ENCODE results near the gene MRPL55.

Gene MRPL55

GRCh38 chr1:228148935-228149405 is 39.9 kb upstream of the MRPL55 start:
- in situ Hi-C loops (cut with HindIII; ENCODE audit: low pct_ligation_motif_present, low pct_unique_long_range_greater_than_20kb, low sequenced_read_pairs), result no loop called here
- DNase-seq, result no peak

DNA sequence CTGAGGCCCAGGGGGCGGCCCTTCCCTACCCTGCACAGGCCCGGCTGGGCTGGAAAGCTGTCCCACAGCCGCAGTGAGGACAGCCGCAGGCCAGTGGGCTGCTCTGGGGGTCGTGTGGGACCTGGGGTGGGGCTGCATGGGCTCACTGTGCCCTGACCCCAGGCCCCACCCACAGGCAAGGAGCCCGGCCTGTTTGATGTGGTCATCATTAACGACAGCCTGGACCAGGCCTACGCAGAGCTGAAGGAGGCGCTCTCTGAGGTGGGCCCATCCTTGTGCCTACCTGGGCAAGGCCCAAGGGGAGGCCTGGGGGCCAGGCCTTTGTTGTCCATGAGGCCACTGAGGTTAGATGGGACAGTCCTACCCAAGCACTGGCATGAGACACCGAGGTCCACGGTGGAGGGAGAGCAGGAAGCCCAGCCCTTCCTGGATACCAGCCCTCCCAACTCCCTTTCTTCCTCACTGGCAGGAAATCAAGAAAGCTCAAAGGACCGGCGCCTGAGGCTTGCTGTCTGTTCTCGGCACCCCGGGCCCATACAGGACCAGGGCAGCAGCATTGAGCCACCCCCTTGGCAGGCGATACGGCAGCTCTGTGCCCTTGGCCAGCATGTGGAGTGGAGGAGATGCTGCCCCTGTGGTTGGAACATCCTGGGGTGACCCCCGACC is 39.2 kb upstream of the MRPL55 start:
- in situ Hi-C loops (cut with HindIII; ENCODE audit: low pct_ligation_motif_present, low pct_unique_long_range_greater_than_20kb, low sequenced_read_pairs), result no loop called here
- DNase-seq, result no peak

DNA sequence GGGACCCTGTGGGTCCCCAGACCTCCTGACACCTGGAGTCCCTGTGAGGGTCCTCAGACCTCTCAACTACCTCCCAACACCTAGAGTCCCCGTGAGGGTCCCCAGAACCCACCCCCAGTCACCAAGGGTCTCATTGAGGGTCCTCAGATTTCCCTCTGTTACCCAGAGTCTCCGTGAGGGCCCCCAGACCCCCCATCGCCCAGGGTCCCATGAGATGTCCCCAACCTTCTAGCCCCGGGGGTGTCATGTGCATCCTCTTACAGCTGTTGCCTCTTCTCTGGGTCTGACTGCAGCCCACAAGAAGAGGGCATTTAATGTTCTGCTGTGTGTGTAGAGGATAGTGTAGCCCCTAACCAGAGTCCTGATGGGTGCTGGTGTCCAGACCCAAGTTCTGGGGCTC is 38.7 kb upstream of the MRPL55 start:
- in situ Hi-C loops (cut with HindIII; ENCODE audit: low pct_ligation_motif_present, low pct_unique_long_range_greater_than_20kb, low sequenced_read_pairs), result no loop called here
- no peak for DNase-seq

DNA sequence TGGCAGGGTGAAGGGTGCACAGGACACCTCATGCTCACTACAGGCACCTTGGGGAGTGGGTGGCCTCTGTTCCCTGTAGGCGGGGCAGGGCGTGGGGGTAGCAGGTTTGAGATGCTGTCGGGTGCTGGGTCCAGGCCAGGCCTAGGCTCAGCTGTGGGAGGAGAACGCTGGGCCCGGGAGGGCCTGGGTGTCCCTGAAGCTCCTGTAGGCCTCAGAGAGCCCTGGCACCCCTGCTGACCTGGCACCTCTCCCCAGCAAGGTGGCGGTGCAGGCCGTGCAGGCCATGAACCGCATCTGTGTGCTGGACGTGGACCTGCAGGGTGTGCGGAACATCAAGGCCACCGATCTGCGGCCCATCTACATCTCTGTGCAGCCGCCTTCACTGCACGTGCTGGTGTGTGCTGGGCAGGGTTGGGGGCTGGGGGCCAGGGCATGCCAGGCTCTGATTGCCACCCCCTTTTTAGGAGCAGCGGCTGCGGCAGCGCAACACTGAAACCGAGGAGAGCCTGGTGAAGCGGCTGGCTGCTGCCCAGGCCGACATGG is 38.1 kb upstream of the MRPL55 start:
- in situ Hi-C loops (cut with HindIII; ENCODE audit: low pct_ligation_motif_present, low pct_unique_long_range_greater_than_20kb, low sequenced_read_pairs), result no loop called here
- no peak for DNase-seq

DNA sequence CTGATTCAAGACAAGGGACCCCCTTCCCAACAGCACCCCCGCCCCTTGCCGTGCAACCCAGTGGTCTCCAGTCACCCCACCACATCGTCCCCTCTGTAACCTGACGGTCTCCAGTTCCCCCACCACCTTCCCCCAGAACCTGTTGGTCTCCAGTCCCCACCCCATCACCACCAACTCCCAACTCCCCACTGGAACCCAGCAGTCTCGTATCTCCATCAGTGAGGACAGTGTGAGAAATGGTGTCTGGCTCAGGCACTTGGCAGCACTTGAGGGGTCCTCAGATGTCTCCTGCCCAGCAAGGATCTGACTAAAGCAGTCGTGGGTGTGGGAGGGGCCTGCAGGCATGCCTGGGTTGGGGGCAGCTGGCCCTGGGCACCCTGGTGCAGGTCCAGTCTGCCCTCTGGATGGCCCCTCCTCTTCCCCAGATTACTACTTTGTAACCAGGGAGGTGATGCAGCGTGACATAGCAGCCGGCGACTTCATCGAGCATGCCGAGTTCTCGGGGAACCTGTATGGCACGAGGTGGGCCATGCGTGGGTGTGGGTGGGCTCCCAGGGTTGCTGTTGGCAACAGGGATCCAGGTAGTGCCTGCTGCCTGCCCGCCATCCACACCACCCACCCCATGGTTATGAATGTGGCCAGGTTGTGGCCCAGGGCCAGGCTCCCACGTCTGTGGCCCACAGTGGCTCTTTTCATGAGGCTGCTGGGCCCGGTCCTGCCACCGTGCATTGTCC is 37.5 kb upstream of the MRPL55 start:
- in situ Hi-C loops (cut with HindIII; ENCODE audit: low pct_ligation_motif_present, low pct_unique_long_range_greater_than_20kb, low sequenced_read_pairs), result no loop called here
- DNase-seq, result no peak

DNA sequence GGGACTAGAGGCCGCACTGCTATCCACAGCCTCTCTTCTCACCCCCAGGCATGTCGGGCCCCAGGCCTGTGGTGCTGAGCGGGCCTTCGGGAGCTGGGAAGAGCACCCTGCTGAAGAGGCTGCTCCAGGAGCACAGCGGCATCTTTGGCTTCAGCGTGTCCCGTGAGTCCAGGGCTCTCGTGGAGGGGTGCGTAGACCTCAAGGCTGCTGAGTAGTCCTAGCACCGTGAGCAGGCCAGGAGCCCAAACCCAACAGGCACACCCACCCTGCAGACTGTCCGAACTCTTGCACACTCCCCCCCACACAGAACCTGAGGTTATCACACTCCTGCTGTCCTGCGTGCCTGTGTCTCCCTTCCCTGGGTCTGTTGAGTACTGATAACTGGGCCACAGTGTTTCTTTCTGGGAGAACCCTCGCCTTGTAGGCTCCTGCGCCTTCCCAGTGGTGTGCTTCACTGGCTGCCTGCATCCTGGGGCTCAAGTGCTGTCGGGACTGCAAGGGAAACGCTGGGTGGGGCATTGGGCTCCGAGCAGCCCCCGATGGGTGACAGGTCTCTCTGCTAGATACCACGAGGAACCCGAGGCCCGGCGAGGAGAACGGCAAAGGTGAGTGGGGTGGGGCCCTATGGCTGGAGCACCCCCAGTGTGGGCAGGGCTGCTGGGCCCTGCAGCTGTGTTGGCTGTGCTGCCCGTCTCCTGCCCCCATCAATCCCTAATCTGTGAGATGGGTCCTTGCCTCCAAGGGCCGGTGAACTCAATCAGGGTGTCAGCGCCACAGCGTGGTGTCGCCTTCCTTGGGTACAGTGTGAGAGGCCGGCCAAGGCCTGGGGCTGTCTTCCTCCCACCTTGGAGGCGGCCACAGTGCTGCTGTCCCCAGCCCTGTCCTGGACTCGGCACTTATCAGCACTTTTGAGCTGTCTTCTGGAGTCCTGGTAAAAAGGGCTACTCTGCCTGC is 36.6 kb upstream of the MRPL55 start:
- no peak for DNase-seq
- in situ Hi-C loops (cut with HindIII; ENCODE audit: low pct_ligation_motif_present, low pct_unique_long_range_greater_than_20kb, low sequenced_read_pairs), result no loop called here

DNA sequence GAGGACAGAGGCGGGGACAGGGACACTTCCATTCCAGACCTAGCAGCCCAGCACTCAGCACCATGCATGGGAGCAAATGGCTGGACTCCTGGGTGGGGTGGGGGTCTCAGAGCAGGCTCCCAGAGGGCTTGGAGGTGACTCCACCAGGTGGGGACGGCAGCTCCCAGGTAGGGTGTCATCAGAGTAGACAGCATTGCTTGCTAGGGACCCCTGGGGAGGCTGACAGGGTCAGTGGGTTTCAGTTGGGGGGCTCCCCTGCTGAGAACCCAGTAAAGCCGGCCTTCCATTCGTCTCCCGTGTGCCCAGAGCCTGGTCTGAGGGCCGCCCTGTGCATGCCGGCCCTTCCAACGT is 35.9 kb upstream of the MRPL55 start:
- no peak for DNase-seq
- in situ Hi-C loops (cut with HindIII; ENCODE audit: low pct_ligation_motif_present, low pct_unique_long_range_greater_than_20kb, low sequenced_read_pairs), result no loop called here

DNA sequence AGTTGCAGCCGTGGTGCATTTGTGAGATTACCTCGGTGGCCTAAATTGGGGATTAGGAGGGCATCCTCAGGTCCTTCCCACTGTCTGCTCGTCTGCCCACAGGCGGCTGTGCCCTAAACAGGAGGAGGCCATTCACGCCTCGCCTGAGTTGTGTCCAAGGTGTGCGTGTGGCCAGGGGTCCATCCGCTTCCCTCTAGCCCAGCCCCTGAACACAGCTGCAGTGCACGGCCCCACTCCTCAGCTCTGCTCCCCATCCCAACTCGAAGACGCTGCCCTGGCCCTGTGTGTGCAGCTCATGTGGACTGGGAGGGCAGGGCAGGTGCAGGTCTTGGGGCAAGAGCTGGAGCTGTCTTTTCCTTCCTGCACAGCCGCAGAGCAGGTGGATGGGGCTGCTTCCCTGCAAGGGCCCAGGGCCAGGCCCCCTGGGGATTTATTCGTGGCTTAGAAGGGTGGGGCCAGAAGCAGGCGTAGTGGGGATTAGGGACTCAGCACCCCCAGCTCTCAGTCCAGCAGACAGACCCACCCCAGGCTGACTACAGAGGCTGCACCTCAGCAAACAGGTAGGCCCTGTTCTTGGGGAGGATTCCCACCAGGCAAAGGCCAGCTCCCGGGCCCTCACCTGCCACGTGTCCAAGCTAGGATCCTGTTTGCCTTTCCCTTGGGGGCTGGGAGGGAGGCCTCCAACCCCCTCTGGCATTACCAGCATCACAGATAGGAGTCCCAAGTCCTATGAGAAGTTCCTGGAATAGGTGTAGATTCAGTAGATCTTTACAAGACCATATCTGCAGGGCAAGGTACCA is 35.3 kb upstream of the MRPL55 start:
- in situ Hi-C loops (cut with HindIII; ENCODE audit: low pct_ligation_motif_present, low pct_unique_long_range_greater_than_20kb, low sequenced_read_pairs), result no loop called here
- DNase-seq, result no peak

- in situ Hi-C loops (cut with HindIII; ENCODE audit: low pct_ligation_motif_present, low pct_unique_long_range_greater_than_20kb, low sequenced_read_pairs), result no loop called here
Observed at GRCh38 chr1:228143480-228144192, 34.5 kb upstream of the MRPL55 start.

DNA sequence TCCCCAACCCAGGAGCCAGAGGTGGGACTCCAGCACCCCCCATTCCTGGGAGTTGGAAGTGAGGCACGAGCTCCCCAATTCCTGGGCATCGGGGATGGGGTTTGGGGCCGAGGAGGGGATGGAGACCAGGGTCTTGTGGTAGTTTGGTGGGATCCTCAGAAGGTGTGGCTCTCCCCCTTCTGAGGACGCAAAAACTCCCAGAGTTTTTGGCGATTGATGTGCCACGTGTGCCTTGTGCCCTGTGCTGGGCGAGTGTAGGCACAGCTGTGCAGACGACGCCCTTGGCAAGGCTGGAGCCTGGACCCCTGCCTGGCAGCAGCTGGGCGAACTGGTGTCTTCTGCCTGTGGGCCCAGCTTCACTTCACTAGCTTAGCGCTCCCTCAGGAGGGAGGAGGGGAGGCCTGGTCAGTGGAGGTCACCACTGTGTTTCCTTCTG is 33.6 kb upstream of the MRPL55 start:
- no peak for DNase-seq
- in situ Hi-C loops (cut with HindIII; ENCODE audit: low pct_ligation_motif_present, low pct_unique_long_range_greater_than_20kb, low sequenced_read_pairs), result no loop called here

More at GRCh38 chr1:228143480-228144192, 34.5 kb upstream of the MRPL55 start:
- DNase-seq, result no peak

- in situ Hi-C loops (cut with HindIII; ENCODE audit: low pct_ligation_motif_present, low pct_unique_long_range_greater_than_20kb, low sequenced_read_pairs), result no loop called here
- DNase-seq, result no peak
Observed at GRCh38 chr1:228142155-228142691, 33.1 kb upstream of the MRPL55 start.

DNA sequence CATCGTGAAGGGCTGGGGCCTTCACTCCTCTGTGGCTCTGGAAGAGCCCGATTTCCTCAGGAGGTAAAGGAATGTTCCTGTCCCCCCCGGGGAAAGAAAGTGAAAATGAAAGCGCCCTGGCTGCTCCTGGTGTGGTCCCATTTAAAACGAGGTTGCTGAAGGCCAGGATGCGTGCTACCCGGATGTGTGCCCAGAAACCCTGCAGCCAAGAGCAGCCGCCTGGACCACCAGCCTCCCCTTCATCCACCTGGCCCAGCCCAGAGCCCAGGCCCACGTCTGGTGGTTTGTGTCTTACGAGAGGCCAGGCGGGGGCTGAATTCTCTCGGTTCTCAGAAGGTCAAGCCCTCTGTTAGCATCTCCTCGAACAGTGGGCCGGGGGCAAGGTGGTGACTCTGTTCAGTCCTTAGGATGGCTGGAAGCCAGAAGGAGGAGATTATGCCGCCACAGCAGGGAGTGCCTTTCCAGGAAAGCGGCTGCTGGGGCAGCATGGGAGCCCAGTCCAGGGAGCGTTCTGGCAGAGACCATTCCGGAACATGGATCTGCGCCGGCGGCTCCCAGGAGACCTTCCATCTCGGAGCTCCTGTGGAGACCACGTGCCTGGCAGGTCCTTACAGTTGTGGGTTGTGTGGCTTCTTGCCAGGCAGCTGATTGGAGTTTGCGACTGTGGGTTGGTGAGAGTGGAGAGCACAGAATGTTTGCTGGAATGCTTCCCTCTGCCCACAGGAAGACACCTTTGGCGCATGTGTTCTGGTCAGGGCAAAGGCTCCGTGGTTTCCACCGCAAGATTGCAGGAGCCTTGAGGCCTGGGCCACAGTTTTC is 32.3 kb upstream of the MRPL55 start:
- in situ Hi-C loops (cut with HindIII; ENCODE audit: low pct_ligation_motif_present, low pct_unique_long_range_greater_than_20kb, low sequenced_read_pairs), result no loop called here
- peak; percentile 80 for DNase-seq

DNA sequence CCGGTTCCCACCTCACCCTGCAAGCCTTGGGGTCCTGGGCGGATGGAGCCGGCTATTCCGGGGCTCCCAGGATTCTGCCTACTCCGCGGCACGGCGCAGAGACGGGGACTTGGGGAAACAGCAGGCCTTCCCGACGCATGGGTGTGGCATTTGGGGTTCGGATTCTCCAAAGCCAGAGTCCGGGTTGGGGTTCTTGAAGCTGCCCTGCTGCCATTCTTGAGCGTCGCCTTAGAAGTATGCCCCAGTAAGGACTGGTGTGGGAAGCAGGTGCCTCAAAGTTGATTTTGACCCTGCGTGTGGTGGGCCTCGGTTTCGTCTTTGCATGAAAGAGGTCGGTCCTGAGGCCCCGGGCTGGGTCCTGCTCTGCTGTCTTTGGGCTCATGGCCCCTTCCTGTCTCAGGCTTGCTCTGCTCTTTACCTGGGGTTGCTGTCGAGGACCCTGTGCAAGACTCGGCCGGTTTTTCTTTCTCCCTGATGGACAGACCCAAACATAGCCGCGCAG is 31.7 kb upstream of the MRPL55 start:
- in situ Hi-C loops (cut with HindIII; ENCODE audit: low pct_ligation_motif_present, low pct_unique_long_range_greater_than_20kb, low sequenced_read_pairs), result no loop called here
- no peak for DNase-seq

DNA sequence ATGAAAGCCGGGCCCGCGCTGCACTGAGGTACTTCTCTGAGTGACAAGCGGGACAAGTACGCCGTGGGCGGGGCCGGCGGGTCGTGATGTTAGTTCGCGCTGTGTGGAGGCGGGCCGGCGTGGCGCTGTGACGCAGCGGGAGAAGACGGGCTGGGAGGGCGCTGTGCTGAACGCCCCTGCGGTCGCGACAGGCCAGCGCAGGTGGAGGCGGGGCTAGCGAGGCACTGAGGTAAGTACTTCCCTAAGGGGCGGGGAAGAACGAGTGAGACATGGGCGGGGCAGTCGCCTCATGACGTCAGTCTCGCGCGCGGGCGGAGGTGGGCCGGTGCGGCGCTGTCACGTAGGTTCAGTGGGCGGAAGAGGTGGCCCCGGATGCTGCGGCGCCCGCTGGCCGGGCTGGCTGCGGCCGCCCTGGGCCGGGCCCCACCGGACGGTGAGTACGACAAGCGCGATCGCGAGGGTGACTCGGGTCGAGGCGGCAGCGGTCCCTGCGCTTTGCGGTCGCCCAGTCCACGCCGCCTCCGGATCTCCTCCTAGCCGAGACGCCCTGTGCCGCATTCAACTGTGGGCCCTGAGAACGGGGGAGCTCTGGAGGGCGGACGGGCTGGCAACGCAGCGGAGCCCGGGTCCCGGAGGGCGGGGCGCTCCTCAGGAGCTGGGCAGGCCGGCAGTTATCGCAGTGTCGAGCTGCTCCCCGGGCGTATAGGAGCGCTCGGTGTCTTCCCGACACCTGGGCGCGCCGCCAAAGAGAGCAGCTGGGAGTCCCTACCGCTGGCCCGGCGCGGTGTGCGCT is 31.0 kb upstream of the MRPL55 start, which contains the start of gene GUK1:
TSS of gene GUK1 (plus strand) at position 349 of the 793 bp plus-strand sequence. CDS start at position 373, 24 bp downstream.
- in situ Hi-C loops (cut with HindIII; ENCODE audit: low pct_ligation_motif_present, low pct_unique_long_range_greater_than_20kb, low sequenced_read_pairs), result no loop called here
- peak; percentile 100 for DNase-seq

GRCh38 chr1:228139406-228139930 is 30.4 kb upstream of the MRPL55 start:
- in situ Hi-C loops (cut with HindIII; ENCODE audit: low pct_ligation_motif_present, low pct_unique_long_range_greater_than_20kb, low sequenced_read_pairs), result no loop called here
- no peak for DNase-seq
